Activated CD4-positive, alpha-beta T cell treated with anti-CD3 and anti-CD28 coated beads, Interleukin-2, amount 10 ng/mL, durations not matched to agents 24 days and 14 days (primary cell): Measurements from ENCODE around the gene TRIM33. TPM values are rescaled to one million over a fixed set of nuclear protein-coding genes. Genes with fewer than 3 reads are reported as not detected.
"Not testable (repeated sequence)": the region's sequence is repeated elsewhere in the genome, so short reads cannot be mapped to it uniquely, and the experiment has no call there.

Experiments
- DNase-seq: peaks from one replicate; pipeline ENCODE4 v3.0.0; 2022
- H3K27ac Mint-ChIP-seq: one replicate; pipeline ENCODE4 v1.8.0; 2022; ENCODE audit warnings: mild to moderate bottlenecking, mixed read lengths
- H3K27me3 Mint-ChIP-seq: one replicate; pipeline ENCODE4 v1.8.0; 2022; ENCODE audit warnings: mixed read lengths
- H3K36me3 Mint-ChIP-seq: one replicate; pipeline ENCODE4 v1.8.0; 2022; ENCODE audit warnings: low read depth, mild to moderate bottlenecking, mixed read lengths
- H3K4me1 Mint-ChIP-seq: one replicate; pipeline ENCODE4 v1.8.0; 2021; ENCODE audit warnings: mixed read lengths
- H3K4me3 Mint-ChIP-seq: one replicate; pipeline ENCODE4 v1.8.0; 2022; ENCODE audit warnings: mild to moderate bottlenecking, moderate library complexity, mixed read lengths
- H3K9me3 Mint-ChIP-seq: one replicate; pipeline ENCODE4 v1.8.0; 2021; ENCODE audit warnings: mixed read lengths
- intact Hi-C: fragments of 100-400 bp; cut with micrococcal nuclease; formaldehyde crosslinking; loops from one replicate; pipeline ENCODE4 v1.15.1; 2023
- total RNA-seq: library from RNA; stranded (reverse); gene quantifications from 2 replicates; pipeline ENCODE4 v1.2.3, GENCODE V29; 2022

Gene TRIM33
- total RNA-seq, 1 donor from 2014 or later, result 39.7 TPM

DNA sequence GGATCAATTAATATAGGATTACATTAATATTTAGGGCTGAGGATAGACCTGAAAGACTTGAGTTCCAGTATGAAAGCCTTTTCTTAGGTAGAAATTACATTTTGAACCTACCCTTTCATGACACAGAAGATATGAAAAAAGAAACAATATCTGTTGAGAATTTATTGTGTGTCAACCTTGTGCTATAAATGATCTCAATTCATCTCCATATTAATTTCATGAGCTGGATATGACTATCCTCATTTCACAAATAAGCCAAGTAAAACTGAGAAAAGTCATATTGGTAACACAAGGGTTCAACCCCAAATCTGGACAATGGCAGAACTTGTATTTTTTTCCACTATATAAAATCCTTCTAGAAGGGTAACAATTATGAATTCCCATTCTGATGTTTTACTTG, 120.0 kb downstream of the TRIM33 start:
- intact Hi-C loops, result no loop called here
- Mint-ChIP-seq H3K27me3 (no peaks in the 10 kb centered on the region), H3K4me3 (no peak overlapping the region), H3K36me3 (peaks cover 35% of the 10 kb centered on the region), H3K4me1 (no peaks in the 10 kb centered on the region), H3K9me3 (peaks cover 13% of the 10 kb centered on the region), H3K27ac (no peak overlapping the region)
- no peak for DNase-seq

GRCh38 chr1:114390361-114390760, 120.6 kb downstream of the TRIM33 start:
- intact Hi-C loops, result no loop called here
- Mint-ChIP-seq H3K27ac (no peak overlapping the region), H3K36me3 (peaks cover 33% of the 10 kb centered on the region), H3K27me3 (no peaks in the 10 kb centered on the region), H3K4me3 (no peak overlapping the region), H3K9me3 (peaks cover 16% of the 10 kb centered on the region), H3K4me1 (no peaks in the 10 kb centered on the region)
- no peak for DNase-seq

DNA sequence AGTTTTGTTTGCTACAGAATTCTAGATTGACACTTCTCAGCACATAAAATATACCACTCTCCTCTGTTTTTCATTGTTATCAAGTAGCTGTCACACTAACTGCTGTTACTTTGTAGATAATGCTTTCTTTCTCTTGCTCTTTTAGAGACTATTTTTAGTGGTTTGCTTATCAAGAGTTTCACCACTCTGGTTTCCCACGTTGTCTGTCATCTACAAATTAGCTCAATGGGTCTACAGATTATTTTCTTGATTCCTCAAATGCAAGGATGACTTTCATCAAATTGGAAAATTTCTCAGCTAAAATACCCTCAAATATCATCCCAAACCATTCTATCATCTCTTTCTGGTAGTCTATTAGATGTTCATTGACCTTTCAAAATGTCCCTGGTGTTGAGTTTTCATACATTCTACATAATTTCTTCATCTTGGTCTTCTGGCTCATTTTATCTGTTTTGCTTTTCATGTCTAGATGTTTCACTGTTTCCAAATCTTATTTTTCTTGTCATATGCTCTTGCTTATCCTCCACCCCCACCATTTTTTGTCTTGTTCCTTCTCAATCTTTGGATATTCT, 122.5 kb downstream of the TRIM33 start:
- no peak for DNase-seq
- intact Hi-C loops, result no loop called here
- H3K27me3 Mint-ChIP-seq, result no peaks in the 10 kb centered on the region
- H3K4me3 Mint-ChIP-seq, result no peak overlapping the region
- H3K27ac Mint-ChIP-seq, result no peak overlapping the region
- peaks cover 24% of the 10 kb centered on the region for H3K9me3 Mint-ChIP-seq
- H3K4me1 Mint-ChIP-seq, result no peaks in the 10 kb centered on the region
- H3K36me3 Mint-ChIP-seq, result peaks cover 22% of the 10 kb centered on the region

DNA sequence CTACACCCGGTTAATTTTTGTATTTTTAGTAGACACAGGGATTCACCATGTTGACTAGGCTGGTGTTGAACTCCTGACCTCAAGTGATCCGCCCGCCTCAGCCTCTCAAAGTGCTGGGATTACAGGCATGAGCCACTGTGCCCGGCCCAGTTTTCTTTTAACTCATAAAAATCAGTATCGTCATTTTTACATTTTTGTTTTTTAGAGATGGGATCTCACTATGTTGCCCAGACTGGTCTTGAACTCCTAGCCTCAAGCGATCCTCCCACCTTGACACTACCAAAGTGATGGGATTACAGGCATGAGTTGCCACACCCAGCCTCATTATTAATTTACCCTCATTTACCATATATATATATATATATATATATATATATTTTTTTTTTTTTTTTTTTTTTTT, 123.4 kb downstream of the TRIM33 start:
- intact Hi-C loops, result not testable (repeated sequence)
- Mint-ChIP-seq H3K36me3 (peaks cover 22% of the 10 kb centered on the region), H3K9me3 (peaks cover 24% of the 10 kb centered on the region)

GRCh38 chr1:114387010-114387360, 124.0 kb downstream of the TRIM33 start:
- peaks cover 18% of the 10 kb centered on the region for H3K36me3 Mint-ChIP-seq
- intact Hi-C loops, result no loop called here

More for the DNA sequence above, 123.4 kb downstream of the TRIM33 start:
- H3K27me3 Mint-ChIP-seq, H3K27ac Mint-ChIP-seq, H3K4me3 Mint-ChIP-seq, H3K4me1 Mint-ChIP-seq, DNase-seq: not testable (repeated sequence)

GRCh38 chr1:114386129-114387009, 124.6 kb downstream of the TRIM33 start:
- Mint-ChIP-seq H3K4me1 (no peaks in the 10 kb centered on the region), H3K4me3 (no peak overlapping the region), H3K36me3 (peaks cover 13% of the 10 kb centered on the region), H3K27ac (no peak overlapping the region), H3K9me3 (peaks cover 24% of the 10 kb centered on the region), H3K27me3 (peaks cover 2% of the 10 kb centered on the region)
- intact Hi-C loops, result no loop called here
- no peak for DNase-seq

More at GRCh38 chr1:114387010-114387360, 124.0 kb downstream of the TRIM33 start:
- Mint-ChIP-seq H3K27ac (no peak overlapping the region), H3K27me3 (peaks cover 2% of the 10 kb centered on the region), H3K4me3 (no peak overlapping the region), H3K4me1 (no peaks in the 10 kb centered on the region), H3K9me3 (peaks cover 24% of the 10 kb centered on the region)
- no peak for DNase-seq

GRCh38 chr1:114384922-114385321, 126.1 kb downstream of the TRIM33 start:
- H3K4me1 Mint-ChIP-seq, result no peaks in the 10 kb centered on the region
- peaks cover 28% of the 10 kb centered on the region for H3K9me3 Mint-ChIP-seq
- peaks cover 2% of the 10 kb centered on the region for H3K27me3 Mint-ChIP-seq
- intact Hi-C loops, result no loop called here
- H3K4me3 Mint-ChIP-seq, result no peak overlapping the region
- no peak for DNase-seq
- H3K27ac Mint-ChIP-seq, result no peak overlapping the region
- peaks cover 4% of the 10 kb centered on the region for H3K36me3 Mint-ChIP-seq

- H3K27me3 Mint-ChIP-seq, result peaks cover 2% of the 10 kb centered on the region
- no peak for DNase-seq
- H3K9me3 Mint-ChIP-seq, result peaks cover 17% of the 10 kb centered on the region
- peaks cover 2% of the 10 kb centered on the region for H3K36me3 Mint-ChIP-seq
- intact Hi-C loops, result no loop called here
- H3K4me1 Mint-ChIP-seq, result no peaks in the 10 kb centered on the region
- H3K4me3 Mint-ChIP-seq, result no peak overlapping the region
- H3K27ac Mint-ChIP-seq, result no peak overlapping the region
Measured at GRCh38 chr1:114379987-114380386, 131.0 kb downstream of the TRIM33 start.

DNA sequence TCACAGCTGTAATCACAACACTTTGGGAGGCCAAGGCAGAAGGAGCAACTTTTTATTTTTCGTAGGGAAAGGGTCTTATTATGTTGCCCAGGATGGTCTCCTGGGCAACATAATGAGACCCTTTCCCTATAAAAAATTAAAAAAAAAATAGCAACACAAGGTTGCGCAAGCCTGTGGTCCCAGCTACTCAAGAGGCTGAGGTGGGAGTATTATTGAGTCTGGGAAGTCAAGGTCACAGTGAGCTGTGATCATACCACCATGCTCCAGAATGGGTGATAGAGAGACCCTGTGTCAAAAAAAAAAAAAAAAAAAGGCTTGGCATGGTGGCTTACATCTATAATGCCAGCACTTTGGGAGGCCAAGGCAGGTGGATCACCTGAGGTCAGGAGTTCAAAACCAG, 131.6 kb downstream of the TRIM33 start:
- H3K4me3 Mint-ChIP-seq, result no peak overlapping the region
- no peak overlapping the region for H3K27ac Mint-ChIP-seq
- H3K27me3 Mint-ChIP-seq, result peaks cover 2% of the 10 kb centered on the region
- peaks cover 2% of the 10 kb centered on the region for H3K36me3 Mint-ChIP-seq
- no peaks in the 10 kb centered on the region for H3K4me1 Mint-ChIP-seq
- DNase-seq, result no peak
- intact Hi-C loops, result no loop called here
- H3K9me3 Mint-ChIP-seq, result peaks cover 13% of the 10 kb centered on the region

DNA sequence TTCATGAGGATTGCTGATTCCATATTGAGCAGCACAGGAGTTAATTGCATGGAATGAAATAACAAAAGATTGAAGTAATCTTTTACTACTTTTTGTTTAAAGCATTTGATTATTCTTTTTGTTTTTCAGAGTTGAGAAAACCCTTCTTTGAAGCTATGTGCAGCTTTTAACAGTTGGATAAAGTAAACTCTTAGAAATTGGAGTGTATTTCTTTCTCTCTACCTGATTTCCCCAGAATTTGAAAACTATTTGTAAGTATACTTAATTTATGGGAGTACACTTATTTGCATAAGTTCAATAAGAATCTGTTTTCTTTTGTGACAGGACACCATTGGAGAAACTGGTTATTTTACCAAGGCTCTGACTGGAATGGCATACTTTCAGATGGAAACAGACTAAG, 133.6 kb downstream of the TRIM33 start:
- intact Hi-C loops, result no loop called here

DNA sequence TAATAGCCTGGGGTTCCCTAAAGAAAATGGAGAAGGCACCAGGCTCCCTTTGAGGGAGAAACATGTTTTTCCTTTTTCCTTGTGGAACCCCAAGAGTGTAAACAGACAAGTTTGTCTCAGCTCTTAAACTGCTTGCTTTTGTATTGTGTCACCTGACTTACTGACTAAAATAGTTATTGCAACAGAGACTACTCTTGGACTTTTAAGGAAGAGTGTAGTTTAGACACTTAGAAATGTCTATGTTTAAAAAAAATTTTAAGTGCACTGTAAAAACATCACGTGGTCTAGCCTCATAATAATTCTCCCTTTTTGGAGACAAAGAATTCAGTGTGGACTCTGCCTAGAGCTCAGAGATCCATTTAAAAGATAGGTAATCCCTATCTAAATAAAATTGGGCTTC, 141.1 kb downstream of the TRIM33 start:
- no peak overlapping the region for H3K4me3 Mint-ChIP-seq
- H3K9me3 Mint-ChIP-seq, result peaks cover 4% of the 10 kb centered on the region
- H3K27ac Mint-ChIP-seq, result no peak overlapping the region
- no peaks in the 10 kb centered on the region for H3K36me3 Mint-ChIP-seq
- no peak for DNase-seq
- H3K27me3 Mint-ChIP-seq, result peaks cover 6% of the 10 kb centered on the region
- intact Hi-C loops, result no loop called here
- H3K4me1 Mint-ChIP-seq, result no peaks in the 10 kb centered on the region

More for the DNA sequence above, 133.6 kb downstream of the TRIM33 start:
- H3K27ac Mint-ChIP-seq, result no peak overlapping the region
- no peaks in the 10 kb centered on the region for H3K4me1 Mint-ChIP-seq
- no peak overlapping the region for H3K4me3 Mint-ChIP-seq
- no peak for DNase-seq
- no peaks in the 10 kb centered on the region for H3K27me3 Mint-ChIP-seq
- H3K9me3 Mint-ChIP-seq, result peaks cover 18% of the 10 kb centered on the region
- H3K36me3 Mint-ChIP-seq, result peaks cover 2% of the 10 kb centered on the region

DNA sequence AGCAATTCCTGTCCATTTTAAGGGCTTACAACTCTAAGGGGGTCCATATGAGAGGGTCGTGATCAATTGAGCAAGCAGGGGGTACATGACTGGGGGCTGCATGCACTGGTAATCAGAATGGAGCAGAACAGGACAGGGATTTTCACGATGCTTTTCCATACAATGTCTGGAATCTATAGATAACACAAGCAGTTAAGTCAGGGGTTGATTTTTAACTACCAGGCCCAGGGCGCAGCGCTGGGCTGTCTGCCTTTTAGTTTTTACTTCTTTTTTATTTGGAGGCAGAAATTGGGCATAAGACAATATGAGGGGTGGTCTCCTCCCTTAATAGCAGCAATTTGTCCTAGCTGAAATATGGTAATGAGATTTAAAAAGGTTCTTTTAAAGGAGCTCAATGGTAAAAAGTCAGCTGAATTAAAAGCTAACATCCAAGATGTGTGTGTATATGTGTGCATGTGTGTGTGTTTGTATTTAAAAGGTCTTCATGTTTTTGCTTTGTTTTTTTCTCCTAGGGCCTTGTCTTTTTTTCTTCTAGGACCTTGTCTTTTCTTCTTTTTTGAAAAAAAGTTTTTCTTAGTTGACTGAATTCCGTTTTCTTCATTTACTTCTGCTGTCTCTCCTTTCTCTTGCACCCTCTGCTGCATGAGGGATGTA, 141.6 kb downstream of the TRIM33 start:
- H3K9me3 Mint-ChIP-seq, H3K27ac Mint-ChIP-seq, intact Hi-C loops: not testable (repeated sequence)

GRCh38 chr1:114368560-114369255, 142.3 kb downstream of the TRIM33 start:
- peaks cover 6% of the 10 kb centered on the region for H3K27me3 Mint-ChIP-seq
- H3K4me1 Mint-ChIP-seq, result no peaks in the 10 kb centered on the region
- intact Hi-C loops, result no loop called here
- no peak overlapping the region for H3K4me3 Mint-ChIP-seq
- no peaks in the 10 kb centered on the region for H3K36me3 Mint-ChIP-seq
- H3K27ac Mint-ChIP-seq, result no peak overlapping the region
- no peak for DNase-seq
- H3K9me3 Mint-ChIP-seq, result peaks cover 3% of the 10 kb centered on the region

More for the DNA sequence above, 141.6 kb downstream of the TRIM33 start:
- not testable (repeated sequence) for H3K4me3 Mint-ChIP-seq, DNase-seq, H3K36me3 Mint-ChIP-seq, H3K27me3 Mint-ChIP-seq, H3K4me1 Mint-ChIP-seq

DNA sequence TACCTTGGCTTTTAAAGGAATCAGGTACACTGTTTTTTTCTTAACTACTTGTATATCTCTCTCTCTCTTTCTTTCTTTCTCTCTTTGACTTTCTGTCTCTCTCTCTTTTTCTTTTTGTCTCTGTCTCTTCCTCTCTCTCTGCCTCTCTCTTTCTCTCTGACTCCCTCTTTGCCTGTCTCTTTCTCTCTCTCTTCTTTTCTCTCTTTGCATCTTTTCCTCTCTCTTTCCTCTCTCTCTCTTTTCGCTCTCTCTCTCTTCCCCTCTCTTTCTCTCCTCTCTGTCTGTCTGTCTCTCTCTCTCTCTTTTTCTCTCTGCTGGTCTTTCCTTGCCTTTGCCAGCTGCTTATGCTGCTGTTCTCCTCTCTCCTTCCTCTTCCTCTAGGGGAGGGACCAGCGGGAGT, 143.2 kb downstream of the TRIM33 start:
- intact Hi-C loops, result no loop called here
- H3K4me1 Mint-ChIP-seq, result no peaks in the 10 kb centered on the region

More for the DNA sequence above, 143.2 kb downstream of the TRIM33 start:
- Mint-ChIP-seq H3K27me3 (peaks cover 6% of the 10 kb centered on the region), H3K4me3 (no peak overlapping the region), H3K27ac (no peak overlapping the region), H3K9me3 (peaks cover 3% of the 10 kb centered on the region), H3K36me3 (no peaks in the 10 kb centered on the region)
- no peak for DNase-seq
